Measurements from ENCODE around the gene MTF1. TPM values are rescaled to one million over a fixed set of nuclear protein-coding genes. Genes with fewer than 3 reads are reported as not detected.

The MTF1 gene
- polyA plus RNA-seq, 1 donor from 2014 or later: 3.7 TPM

DNA sequence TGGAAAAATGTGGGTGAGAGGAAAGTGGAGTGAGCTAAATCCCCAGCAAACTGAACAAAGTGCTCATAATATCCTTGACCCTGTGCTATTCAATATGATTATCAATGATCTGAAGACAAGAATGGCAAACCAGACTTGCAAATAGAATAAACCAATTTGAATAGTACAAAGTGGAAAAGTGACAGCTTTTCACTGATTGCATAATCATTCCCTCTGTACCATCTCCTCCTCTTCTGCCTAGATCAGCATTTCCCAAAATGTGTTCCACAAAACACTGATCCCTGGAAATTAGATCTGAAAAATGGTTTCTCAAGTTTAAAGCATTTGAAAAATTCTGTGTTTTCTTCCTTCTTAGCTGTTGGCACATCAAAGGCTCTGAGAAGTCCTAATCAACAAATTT lies 8.1 kb downstream of the MTF1 start:
- no peak overlapping the region for H3K4me3 ChIP-seq (ENCODE audit: low read length)
- no peaks in the 10 kb centered on the region for H3K27me3 ChIP-seq (ENCODE audit: insufficient read depth, low read depth, low read length)
- no peak overlapping the region for H2AFZ ChIP-seq (ENCODE audit: low read depth, low read length)
- H3K4me2 ChIP-seq (ENCODE audit: low read length): no peak overlapping the region
- H3K79me2 ChIP-seq (replicated peaks; ENCODE audit: insufficient read depth, low read length): peaks cover 42% of the 10 kb centered on the region
- TF ChIP-seq MXI1 (conservative IDR thresholded peaks at IDR 0.05; ENCODE audit: poor library complexity, severe bottlenecking) (no peak), POLR2AphosphoS5 (IDR thresholded peaks at IDR 0.05) (no peak), TAF1 (IDR thresholded peaks at IDR 0.05; ENCODE audit: low read depth) (no peak), EZH2 (IDR thresholded peaks at IDR 0.05; ENCODE audit: borderline replicate concordance, insufficient read depth, low read length, poor library complexity, severe bottlenecking) (no peak), SMC3 (conservative IDR thresholded peaks at IDR 0.05; ENCODE audit: poor library complexity) (no peak), EP300 (conservative IDR thresholded peaks at IDR 0.05; ENCODE audit: poor library complexity, severe bottlenecking) (no peak), CTCF (IDR thresholded peaks at IDR 0.05; ENCODE audit: poor library complexity, severe bottlenecking) (no peak), RAD21 (conservative IDR thresholded peaks at IDR 0.05) (no peak)
- TF ChIP-seq, protein P1, sequence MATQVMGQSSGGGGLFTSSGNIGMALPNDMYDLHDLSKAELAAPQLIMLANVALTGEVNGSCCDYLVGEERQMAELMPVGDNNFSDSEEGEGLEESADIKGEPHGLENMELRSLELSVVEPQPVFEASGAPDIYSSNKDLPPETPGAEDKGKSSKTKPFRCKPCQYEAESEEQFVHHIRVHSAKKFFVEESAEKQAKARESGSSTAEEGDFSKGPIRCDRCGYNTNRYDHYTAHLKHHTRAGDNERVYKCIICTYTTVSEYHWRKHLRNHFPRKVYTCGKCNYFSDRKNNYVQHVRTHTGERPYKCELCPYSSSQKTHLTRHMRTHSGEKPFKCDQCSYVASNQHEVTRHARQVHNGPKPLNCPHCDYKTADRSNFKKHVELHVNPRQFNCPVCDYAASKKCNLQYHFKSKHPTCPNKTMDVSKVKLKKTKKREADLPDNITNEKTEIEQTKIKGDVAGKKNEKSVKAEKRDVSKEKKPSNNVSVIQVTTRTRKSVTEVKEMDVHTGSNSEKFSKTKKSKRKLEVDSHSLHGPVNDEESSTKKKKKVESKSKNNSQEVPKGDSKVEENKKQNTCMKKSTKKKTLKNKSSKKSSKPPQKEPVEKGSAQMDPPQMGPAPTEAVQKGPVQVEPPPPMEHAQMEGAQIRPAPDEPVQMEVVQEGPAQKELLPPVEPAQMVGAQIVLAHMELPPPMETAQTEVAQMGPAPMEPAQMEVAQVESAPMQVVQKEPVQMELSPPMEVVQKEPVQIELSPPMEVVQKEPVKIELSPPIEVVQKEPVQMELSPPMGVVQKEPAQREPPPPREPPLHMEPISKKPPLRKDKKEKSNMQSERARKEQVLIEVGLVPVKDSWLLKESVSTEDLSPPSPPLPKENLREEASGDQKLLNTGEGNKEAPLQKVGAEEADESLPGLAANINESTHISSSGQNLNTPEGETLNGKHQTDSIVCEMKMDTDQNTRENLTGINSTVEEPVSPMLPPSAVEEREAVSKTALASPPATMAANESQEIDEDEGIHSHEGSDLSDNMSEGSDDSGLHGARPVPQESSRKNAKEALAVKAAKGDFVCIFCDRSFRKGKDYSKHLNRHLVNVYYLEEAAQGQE (IDR thresholded peaks at IDR 0.05; ENCODE audit: borderline replicate concordance): no peak
- H3K9me2 ChIP-seq (ENCODE audit: insufficient read depth, low read length): no peaks in the 10 kb centered on the region
- no peaks in the 10 kb centered on the region for H3F3A ChIP-seq (ENCODE audit: insufficient read depth, low read length, poor library complexity, severe bottlenecking)
- H3K9me3 ChIP-seq (ENCODE audit: low read length): no peaks in the 10 kb centered on the region
- no peaks in the 10 kb centered on the region for H4K20me1 ChIP-seq (ENCODE audit: insufficient read depth)
- H3K9ac ChIP-seq (ENCODE audit: low read length): no peak overlapping the region
- H3K36me3 ChIP-seq (ENCODE audit: insufficient read depth, low read length): no peaks in the 10 kb centered on the region
- no peak overlapping the region for H3K27ac ChIP-seq (ENCODE audit: low read length)

- no peaks in the 10 kb centered on the region for H4K20me1 ChIP-seq (ENCODE audit: insufficient read depth)
- H3K27me3 ChIP-seq (ENCODE audit: insufficient read depth, low read depth, low read length): no peaks in the 10 kb centered on the region
- TF ChIP-seq POLR2AphosphoS5 (IDR thresholded peaks at IDR 0.05) (no peak), EZH2 (IDR thresholded peaks at IDR 0.05; ENCODE audit: borderline replicate concordance, insufficient read depth, low read length, poor library complexity, severe bottlenecking) (no peak), TAF1 (IDR thresholded peaks at IDR 0.05; ENCODE audit: low read depth) (no peak), EP300 (conservative IDR thresholded peaks at IDR 0.05; ENCODE audit: poor library complexity, severe bottlenecking) (no peak), CTCF (IDR thresholded peaks at IDR 0.05; ENCODE audit: poor library complexity, severe bottlenecking) (no peak), SMC3 (conservative IDR thresholded peaks at IDR 0.05; ENCODE audit: poor library complexity) (no peak), RAD21 (conservative IDR thresholded peaks at IDR 0.05) (no peak), MXI1 (conservative IDR thresholded peaks at IDR 0.05; ENCODE audit: poor library complexity, severe bottlenecking) (no peak)
- TF ChIP-seq, protein P1 (IDR thresholded peaks at IDR 0.05; ENCODE audit: borderline replicate concordance): no peak
Measured at GRCh38 chr1:37850352-37850955, 8.9 kb downstream of the MTF1 start.

More at GRCh38 chr1:37850352-37850955, 8.9 kb downstream of the MTF1 start:
- no peaks in the 10 kb centered on the region for H3K9me3 ChIP-seq (ENCODE audit: low read length)
- H3F3A ChIP-seq (ENCODE audit: insufficient read depth, low read length, poor library complexity, severe bottlenecking): no peaks in the 10 kb centered on the region
- H3K9ac ChIP-seq (ENCODE audit: low read length): no peak overlapping the region
- H3K36me3 ChIP-seq (ENCODE audit: insufficient read depth, low read length): no peaks in the 10 kb centered on the region
- H3K9me2 ChIP-seq (ENCODE audit: insufficient read depth, low read length): no peaks in the 10 kb centered on the region
- peaks cover 42% of the 10 kb centered on the region for H3K79me2 ChIP-seq (replicated peaks; ENCODE audit: insufficient read depth, low read length)
- no peak overlapping the region for H3K27ac ChIP-seq (ENCODE audit: low read length)
- H2AFZ ChIP-seq (ENCODE audit: low read depth, low read length): no peak overlapping the region
- H3K4me2 ChIP-seq (ENCODE audit: low read length): no peak overlapping the region
- H3K4me3 ChIP-seq (ENCODE audit: low read length): no peak overlapping the region

Data from neural cell (in vitro differentiated cells).